Adipose tissue (tissue), 3 donors: Measurements from ENCODE around the gene KATNA1. TPM values are rescaled to one million over a fixed set of nuclear protein-coding genes. Genes with fewer than 3 reads are reported as not detected.
"Not testable (repeated sequence)": the region's sequence is repeated elsewhere in the genome, so short reads cannot be mapped to it uniquely, and the experiment has no call there.

Experiments
- H3K27ac ChIP-seq: one replicate; pipeline ENCODE4 v1.5.1; 2013; ENCODE audit warnings: low read depth, low read length
- WGBS, 3 donors: extraction: QIAGEN DNeasy Blood & Tissue Kit; methylation state at CpG; one replicate each; pipeline ENCODE4 v1.1.7; 2013; 5-methylcytosine and 5-hydroxymethylcytosine counted together
- polyA plus RNA-seq, 3 donors: library from polyadenylated mRNA; stranded (reverse); fragments of 200-250 nt; gene quantifications; one replicate each; pipeline ENCODE4 v1.2.3, GENCODE V29; 2013
- donor health status: healthy with polysubstance abuse.
- donor health status: Bipolar disorder and iron deficiency.
- donor health status: healthy.

KATNA1 gene
- 10 to 100 TPM in 2 of 3 donors, 1 to 10 TPM in 1; 6.5 to 16.9 (median 10.9) TPM for polyA plus RNA-seq

DNA sequence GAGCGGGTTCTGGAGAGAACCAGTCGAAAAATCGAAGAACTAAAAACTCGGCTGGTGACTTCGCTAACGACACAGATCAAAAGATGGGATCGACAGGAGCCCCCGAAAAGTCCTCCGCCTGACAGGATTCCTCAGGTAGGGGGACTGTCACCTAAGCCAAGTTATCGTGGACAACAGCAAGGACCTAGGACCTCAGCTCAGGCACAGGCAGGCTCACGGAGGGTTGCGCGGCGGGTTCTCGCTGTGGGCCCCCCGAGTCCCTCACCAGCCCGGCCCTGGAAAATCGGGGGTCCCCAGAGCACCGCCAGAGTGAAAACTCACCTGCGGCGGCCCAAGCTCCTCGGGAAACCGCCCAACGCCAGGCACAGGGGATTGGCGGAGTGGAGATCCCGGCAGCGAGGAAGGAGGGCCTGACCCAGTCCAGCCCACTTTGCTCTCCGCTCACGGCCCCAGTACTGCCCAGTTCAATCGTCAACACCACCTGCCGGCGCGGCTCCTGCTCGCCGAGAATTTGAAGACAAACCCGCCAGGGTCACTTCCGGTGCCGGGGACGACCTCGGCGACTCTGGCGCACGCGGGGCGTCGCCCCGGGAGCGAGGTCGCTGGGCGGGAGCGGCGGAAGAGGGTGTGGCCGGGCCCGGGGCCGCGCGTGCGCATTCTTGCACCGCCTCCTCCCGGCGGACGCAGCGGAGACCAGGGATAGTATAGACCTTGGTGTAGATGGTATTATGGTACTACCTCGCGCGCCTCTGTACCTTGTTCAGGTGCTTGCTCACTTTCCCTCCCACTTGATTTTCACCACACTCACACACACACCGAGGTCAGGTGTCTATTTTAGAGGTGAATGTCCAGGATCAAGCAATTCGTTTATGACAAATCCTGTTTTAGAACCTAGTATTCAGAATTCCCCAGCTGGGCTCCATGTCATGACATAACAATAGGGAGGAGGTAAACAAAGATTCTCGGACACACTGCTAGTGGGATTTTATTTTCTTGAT is at the start of gene KATNA1:
KATNA1 (minus strand) TSS at position 567 of the 998 bp plus-strand sequence. CDS start 10,167 bp downstream, outside the sequence.
- H3K27ac ChIP-seq, result peak within 1 kb of the TSS; percentile 3
- WGBS, 3 donors, result 0 to 1% (median 1%) methylated on average over 43 to 69 of the region's 69 CpGs

DNA sequence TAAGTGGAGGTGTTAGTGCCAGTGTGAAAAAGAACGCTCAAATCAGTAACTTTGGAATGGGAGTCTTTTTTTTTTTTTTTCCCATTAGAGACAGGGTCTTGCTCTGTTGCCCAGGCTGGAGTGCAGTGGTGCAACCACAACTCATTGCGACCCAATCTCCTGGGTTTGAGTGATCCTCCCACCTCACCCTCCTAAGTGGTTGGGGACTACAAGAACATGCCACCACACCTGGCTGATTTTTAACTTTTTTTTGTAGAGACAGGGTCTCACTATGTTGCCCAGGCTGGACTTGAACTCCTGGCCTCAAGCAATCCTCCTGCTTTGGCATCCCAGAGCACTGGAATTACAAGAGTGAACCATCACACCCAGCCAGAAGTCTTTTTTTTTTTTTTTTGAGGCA is 49.7 kb upstream of the KATNA1 start:
- H3K27ac ChIP-seq, result no peak overlapping the region
- 94 to 98% (median 97%) methylated on average over 2 of the region's 2 CpGs for WGBS, 3 donors

DNA sequence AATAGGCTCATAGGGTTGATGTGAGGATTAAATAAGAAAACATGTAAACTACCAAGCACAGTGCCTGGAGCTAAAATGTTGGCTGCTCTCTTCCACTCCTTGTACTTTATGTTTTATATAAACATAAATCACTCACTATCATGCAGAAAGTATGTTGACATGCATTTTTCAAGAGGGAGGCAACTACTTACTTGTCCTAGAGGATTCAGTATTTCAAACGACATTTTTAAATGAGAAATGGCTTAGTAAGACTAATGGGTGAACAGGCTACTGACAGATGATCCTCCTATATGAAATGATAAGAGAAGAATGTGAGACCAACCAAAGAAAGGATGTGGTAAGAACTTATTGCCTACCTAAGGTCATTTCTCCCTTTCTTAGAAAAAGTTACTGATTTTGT is 48.4 kb upstream of the KATNA1 start:
- WGBS, 3 donors, result 51 to 69% (median 55%) methylated on average over 1 of the region's 1 CpG
- no peak overlapping the region for H3K27ac ChIP-seq

DNA sequence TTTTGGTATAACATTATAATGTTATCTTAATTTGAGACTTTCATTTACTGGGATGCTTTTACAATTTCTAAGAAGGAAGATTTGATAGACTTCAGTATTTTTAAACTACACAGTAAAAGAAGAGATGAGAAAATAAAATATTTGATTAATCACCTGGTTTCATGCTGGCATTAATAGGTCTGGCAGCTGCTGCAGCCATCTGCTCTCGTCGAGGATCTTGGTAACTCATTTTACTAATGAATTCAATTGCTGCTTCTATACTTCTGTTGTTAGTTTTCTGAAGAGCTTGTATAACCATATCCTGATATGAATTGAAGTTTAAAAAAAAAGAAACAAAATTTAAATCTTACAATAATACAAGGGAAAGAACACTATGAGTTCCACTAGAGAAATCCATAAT is 46.4 kb upstream of the KATNA1 start:
- H3K27ac ChIP-seq, result no peak overlapping the region
- WGBS, 3 donors, result 74 to 88% (median 85%) methylated on average over 2 of the region's 2 CpGs

DNA sequence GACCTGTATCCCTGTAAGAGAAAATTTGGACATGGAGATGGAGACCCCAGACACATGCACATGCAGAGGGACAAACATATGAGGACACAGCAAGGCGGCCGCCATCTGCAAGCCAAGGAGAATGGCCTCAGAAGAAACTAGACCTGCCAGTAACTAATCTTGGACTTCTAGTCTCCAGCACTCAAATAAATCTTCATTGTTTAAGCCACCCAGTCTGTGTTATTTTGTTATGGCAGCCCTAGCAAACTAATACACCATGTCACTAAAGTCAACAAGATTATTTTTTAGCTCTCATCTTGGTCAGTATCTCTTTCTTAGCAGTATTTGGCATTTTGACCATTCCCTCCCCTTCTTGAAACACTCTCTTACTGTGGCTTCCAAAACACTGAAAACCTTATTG is 42.7 kb upstream of the KATNA1 start:
- 100% methylated on average over 2 of the region's 2 CpGs for WGBS, 3 donors
- H3K27ac ChIP-seq, result no peak overlapping the region

DNA sequence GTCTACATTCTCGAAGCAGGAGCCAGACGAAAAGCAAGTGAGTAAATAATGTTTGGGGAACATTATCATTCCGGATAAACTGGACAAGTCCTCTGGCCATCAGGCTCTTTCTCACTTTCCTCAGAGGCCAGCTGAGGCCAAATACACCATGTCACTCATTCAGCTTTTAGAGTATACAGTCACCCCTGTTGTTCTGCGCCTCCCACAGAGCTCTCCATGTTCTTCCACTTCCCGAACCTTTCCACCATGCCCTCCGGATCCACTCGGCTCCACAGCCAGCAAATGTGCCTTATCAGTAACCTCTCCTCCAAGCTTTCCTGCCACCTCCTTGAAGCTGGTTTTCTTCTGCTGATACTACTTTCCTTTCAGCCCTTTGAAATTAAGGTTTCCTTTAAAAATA is 37.7 kb upstream of the KATNA1 start:
- no peak overlapping the region for H3K27ac ChIP-seq
- WGBS, 3 donors, result 49 to 87% (median 84%) methylated on average over 7 of the region's 7 CpGs

DNA sequence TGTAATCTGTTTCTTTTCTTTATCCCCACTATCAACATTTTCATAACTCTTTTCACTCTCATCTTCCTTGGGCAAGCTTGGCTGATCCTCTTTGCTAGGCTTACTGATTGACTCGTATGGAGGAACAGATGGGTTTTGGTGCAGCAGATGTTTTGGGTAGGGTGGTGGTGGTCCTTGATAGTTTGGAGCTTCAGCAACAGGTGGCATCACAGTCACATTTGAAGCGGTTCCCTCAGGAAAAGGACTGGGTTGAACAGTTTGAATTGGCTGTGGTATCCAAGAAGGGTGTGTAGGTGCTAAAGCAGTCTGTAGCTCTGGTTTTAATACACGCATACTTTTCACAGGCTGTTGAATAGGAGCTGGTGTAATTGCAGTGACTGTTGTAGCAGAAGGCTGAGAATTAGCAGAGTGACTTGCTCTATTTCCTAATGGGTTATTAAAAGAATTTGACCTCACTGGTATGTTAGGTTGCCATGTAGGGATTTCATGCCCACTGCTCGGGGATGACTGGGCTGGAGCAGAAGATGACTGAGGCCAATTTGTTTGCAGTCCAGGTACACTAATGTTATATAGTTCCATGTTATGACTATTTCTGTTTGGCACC is 34.8 kb upstream of the KATNA1 start:
- 92 to 94% (median 92%) methylated on average over 4 of the region's 4 CpGs for WGBS, 3 donors
- no peak overlapping the region for H3K27ac ChIP-seq

DNA sequence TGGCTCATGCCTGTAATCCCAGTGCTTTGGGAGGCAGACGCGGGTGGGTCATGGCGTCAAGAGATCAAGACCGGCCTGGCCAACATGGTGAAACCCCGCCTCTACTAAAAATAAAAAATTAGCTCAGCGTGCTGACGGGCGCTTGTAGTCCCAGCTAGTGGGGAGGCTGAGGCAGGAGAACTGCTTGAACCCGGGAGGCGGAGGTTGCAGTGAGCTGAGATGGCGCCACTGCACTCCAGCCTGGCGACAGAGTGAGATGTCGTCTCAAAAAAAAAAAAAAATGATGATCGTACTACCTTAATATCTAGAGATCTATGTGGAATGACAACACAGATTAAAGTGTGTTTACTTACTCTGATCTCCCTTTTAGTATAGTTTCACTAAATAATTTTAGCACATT is 33.3 kb upstream of the KATNA1 start:
- 92 to 98% (median 97%) methylated on average over 14 of the region's 14 CpGs for WGBS, 3 donors
- not testable (repeated sequence) for H3K27ac ChIP-seq

DNA sequence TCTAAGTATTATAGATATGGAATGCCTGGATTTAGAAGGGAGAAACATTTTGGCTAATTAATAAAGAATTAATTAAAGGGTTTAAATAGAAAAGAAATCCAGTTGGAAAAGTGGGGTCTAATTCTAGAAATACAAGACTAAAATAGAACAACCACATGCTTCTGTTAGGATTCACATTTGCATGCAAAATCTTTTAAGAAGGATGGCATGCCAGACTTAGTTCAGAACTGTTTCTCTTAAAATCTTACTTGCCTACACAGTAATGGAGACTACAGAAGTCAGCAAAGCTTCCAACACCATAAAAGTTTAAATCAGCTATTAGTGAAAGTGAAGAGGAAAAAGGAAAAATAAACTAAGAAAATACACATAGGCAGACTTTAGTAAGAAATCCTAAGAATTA is 32.7 kb upstream of the KATNA1 start:
- H3K27ac ChIP-seq, result no peak overlapping the region

DNA sequence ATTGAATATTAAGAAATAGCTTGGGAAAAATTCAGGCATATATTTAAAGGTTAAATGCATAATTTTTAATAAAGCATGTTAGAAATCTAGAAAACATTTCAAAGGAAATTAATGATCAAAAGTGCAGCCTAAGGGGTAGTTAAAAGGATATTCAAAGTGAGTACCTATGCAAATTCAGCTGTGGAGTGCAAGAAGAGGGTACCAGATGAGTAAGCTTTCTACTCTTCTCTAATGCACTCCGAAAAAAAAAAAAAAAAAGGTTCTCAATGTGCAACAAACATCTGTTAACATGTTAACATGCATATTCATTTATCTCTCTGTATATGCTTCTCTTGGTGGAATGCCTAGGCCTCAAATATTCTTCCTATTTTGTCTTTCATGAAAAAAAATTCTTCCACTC is 32.0 kb upstream of the KATNA1 start:
- H3K27ac ChIP-seq, result no peak overlapping the region
- WGBS, 3 donors, result 68 to 100% (median 75%) methylated on average over 1 of the region's 1 CpG

DNA sequence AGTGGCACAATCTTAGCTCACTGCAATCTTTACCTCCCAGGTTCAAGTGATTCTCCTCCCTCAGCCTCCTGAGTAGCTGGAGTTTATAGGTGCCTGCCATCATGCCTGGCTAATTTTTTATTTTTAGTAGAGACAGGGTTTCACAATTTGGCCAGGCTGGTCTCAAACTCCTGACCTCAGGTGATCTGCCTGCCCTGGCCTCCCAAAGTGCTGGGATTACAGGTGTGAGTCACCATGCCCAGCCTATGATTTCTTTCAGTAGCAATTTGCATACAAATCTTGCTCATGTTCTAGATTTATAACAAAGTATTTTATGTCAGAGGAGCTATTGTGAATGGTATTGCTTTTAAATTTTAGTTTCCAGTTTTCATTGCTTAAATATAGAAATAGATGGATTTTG is 23.8 kb upstream of the KATNA1 start:
- H3K27ac ChIP-seq, result not testable (repeated sequence)

DNA sequence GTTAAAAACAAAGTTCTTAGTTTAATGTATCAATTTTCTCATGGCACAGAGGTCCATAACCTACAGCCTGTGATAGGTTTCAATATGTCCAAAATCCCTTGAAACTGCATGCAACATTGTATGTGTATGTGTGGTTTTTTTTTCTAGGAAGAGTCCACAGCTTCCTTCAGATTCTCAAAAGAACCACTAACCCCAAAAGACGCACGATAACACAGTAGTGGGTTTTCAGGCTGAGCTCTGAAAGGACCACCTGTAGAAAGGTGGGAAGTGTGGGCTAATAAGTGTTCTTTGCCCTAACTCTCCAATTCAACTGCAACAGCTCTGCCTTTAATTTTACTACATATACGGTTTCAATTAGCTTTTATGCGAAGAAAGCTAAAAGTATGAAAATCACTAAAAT is 11.5 kb upstream of the KATNA1 start:
- WGBS, 3 donors, result 92 to 95% (median 94%) methylated on average over 4 of the region's 4 CpGs
- H3K27ac ChIP-seq, result no peak overlapping the region

DNA sequence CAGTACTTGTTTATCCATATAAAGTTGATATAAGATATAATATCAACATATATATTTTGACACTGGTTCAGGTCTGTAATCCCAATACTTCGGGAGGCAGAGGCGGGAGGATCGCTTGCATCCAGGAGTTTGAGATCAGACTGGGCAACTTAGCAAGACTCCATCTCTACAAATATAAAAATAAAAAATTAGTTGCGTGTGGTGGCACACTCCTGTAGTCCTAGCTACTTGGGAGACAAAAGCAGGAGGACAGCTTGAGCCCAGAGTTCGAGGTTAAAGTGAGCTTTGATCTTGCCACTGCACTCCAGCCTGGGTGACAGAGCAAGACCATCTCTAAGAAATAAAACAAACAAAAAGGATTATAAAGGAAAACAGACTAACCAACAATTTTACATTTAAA is 8.9 kb upstream of the KATNA1 start:
- 98% methylated on average over 5 of the region's 5 CpGs for WGBS, 3 donors
- H3K27ac ChIP-seq, result no peak overlapping the region

DNA sequence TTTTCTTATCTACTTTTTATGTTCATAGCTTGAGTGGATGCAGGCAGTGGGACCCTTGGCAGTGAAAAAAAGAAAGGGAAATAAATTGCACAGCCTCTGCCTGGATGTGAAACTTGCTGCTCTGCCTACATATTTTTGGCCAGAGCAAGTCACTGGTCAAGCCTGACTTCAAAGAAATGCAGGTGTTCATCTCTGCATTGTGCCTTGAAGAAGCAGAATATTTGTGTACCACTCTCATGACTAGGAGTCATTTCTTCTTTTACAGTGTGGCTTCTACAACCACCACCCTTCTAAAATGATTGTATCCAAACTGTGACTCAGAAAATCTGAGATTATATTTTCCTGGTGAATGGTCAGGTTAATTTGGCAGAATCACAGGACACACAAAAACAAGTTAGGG is 2.5 kb upstream of the KATNA1 start:
- H3K27ac ChIP-seq, result no peak overlapping the region

DNA sequence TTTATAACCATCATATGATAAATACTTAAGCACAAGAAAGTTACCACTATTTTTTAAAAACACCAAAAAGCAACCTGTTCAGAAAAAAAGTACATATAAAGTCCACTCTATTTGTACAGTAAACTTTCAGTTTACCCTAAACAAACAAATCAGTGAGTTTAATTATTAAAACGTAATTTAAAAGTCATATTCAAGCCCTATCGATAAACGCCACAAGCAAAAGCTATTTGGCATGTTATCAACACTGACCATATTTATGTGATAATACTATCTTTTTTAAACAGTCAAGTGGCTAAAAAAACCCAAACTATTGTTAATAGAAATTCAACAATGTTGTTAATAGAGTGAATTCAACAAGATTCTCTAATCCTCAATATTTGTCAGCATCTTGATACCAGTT is 1.9 kb downstream of the KATNA1 start:
- WGBS, 3 donors, result 28 to 89% (median 85%) methylated on average over 3 of the region's 3 CpGs
- H3K27ac ChIP-seq, result no peak overlapping the region

DNA sequence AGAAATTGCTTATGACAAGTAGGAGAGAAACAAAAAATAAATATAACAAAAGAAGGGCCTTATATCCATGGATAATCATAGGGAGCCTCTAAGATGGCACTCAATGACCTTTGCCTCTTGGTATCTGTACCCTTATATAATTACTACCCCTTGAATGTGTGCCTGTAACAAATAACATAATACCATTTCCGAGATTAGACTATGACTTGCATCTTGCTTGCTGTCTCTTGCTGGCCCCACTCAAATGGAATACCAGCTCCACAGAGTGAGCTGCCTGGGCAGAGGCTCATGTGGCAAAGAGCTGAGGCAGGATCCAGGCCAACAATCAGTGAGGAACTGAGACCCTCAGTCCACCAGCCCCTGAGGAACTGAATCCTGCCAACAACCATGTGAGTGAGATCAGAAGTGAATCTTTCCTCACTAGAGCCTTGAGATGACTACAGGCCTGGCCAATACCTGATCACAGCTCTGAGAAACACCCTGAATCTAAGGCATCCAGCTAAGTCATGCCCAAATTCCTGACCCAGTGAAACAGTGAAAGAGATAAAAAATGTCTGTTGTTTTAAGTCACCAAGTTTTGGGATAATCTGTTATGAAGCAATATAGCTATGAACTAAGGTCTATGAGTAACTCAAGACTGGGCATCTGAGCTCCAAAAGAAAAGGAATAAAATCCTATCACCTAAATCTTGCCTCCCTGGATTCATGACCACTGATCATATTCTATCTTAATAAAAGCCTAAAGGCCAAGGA is 5.5 kb downstream of the KATNA1 start:
- 89 to 96% (median 91%) methylated on average over 1 of the region's 1 CpG for WGBS, 3 donors

DNA sequence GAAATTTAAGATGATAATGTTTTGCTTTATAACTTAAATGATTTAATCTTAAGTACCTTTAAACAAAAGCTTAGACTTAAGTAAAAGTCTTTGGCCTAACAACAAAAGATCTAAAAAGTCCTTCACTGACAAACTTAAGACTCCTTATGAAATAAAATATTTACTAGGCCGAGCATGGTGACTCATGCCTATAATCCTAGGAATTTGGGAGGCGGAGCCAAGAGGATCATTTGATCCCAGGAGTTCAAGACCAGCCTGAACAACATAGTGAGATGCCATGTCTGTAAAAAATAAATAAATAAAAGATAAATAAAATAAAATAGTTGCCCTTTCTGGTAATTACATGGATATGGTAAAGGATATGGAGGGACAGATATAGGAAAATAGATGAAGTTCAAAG is 12.4 kb downstream of the KATNA1 start:
- WGBS, 3 donors, result 75 to 79% (median 79%) methylated on average over 2 of the region's 2 CpGs
- H3K27ac ChIP-seq, result no peak overlapping the region

More for the DNA sequence above, 5.5 kb downstream of the KATNA1 start:
- no peak overlapping the region for H3K27ac ChIP-seq

DNA sequence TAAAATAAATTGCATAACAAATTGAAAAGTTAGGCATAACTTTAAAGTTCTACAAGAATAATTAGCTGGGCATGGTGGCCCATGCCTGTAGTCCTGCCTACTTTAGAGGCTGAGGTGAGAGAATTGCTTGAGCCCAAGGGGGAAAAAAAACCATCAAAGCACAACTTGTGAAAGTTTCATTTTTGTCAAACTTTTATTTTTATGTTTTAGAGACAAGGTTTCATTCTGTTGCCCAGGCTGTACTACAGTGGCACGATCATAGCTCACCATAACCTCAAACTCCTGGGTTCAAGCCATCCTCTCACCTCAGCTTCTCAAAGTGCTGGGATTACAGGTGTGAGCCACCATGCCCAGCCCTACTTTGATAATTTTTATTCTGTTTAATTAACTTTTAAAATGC is 14.2 kb downstream of the KATNA1 start:
- WGBS, 3 donors, result 95 to 98% (median 95%) methylated on average over 1 of the region's 1 CpG
- no peak overlapping the region for H3K27ac ChIP-seq

DNA sequence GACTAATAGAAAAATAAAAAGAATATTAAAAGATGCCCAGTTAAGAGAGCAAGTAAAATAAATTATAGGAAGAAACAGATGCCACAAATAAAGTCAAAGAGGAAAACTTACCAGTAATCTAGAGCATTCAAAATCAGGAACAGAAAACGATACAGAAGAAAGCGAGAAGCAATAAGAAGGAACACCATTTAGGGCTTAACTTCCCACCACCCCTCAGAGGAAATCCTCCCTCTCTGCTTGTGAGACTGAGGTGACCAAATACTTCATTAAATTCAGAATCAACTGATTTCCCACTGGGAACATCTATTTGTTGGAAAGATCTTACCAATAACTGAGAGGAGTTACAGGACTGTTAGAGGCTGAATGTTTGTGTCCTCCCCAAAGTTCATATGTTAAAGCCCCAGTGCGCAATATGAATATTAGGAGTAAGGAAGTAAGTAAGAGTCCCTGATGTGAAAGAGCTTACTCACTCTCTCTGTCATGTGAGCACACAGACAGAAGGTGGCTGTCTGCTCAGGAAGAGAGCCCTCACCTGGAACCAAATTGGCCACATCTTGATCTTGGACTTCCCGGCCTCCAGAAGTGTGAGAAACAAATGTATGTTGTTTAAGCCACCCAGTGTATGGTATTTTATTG is 19.5 kb downstream of the KATNA1 start:
- no peak overlapping the region for H3K27ac ChIP-seq
- 78 to 92% (median 78%) methylated on average over 4 of the region's 4 CpGs for WGBS, 3 donors
